Smooth muscle cell (in vitro differentiated cells): Measurements from ENCODE around the gene CCDC106. TPM values are rescaled to one million over a fixed set of nuclear protein-coding genes. Genes with fewer than 3 reads are reported as not detected.

Experiments
- DNase-seq: peaks from one replicate; lab custom pipeline; 2025; ENCODE audit not compliant: unreplicated experiment; lab: John Stamatoyannopoulos, UW
- H2AFZ ChIP-seq: fragments of 200-600 bp; sonication (generic); 2 replicates; pipeline ENCODE4 v1.6.0; 2016; ENCODE audit warnings: antibody characterized with exemption, low read depth, mild to moderate bottlenecking
- H3F3A ChIP-seq: fragments of 200-600 bp; sonication (generic); 2 replicates; pipeline ENCODE4 v1.6.0; 2017; ENCODE audit warnings: antibody characterized with exemption, low read depth
- H3K27ac ChIP-seq: fragments of 200-600 bp; sonication (generic); 2 replicates; pipeline ENCODE4 v1.5.1; 2016; ENCODE audit warnings: low read depth, mild to moderate bottlenecking
- H3K27me3 ChIP-seq: fragments of 200-600 bp; sonication (generic); 2 replicates; pipeline ENCODE4 v1.6.1; 2016; ENCODE audit warnings: low read depth, mild to moderate bottlenecking
- H3K36me3 ChIP-seq: fragments of 200-600 bp; sonication (generic); 2 replicates; pipeline ENCODE4 v1.5.1; 2016; ENCODE audit warnings: low read depth
- H3K4me1 ChIP-seq: fragments of 200-600 bp; sonication (generic); 2 replicates; pipeline ENCODE4 v1.5.1; 2016; ENCODE audit warnings: low read depth
- H3K4me2 ChIP-seq: fragments of 200-600 bp; sonication (generic); 2 replicates; pipeline ENCODE4 v1.6.0; 2016; ENCODE audit warnings: mild to moderate bottlenecking
- H3K4me3 ChIP-seq: fragments of 200-600 bp; sonication (generic); 2 replicates; pipeline ENCODE4 v1.5.1; 2016; ENCODE audit warnings: mild to moderate bottlenecking
- H3K79me2 ChIP-seq: fragments of 200-600 bp; sonication (generic); 2 replicates; pipeline ENCODE4 v1.6.0; 2016; ENCODE audit warnings: low read depth, mild to moderate bottlenecking
- H3K9ac ChIP-seq: fragments of 200-600 bp; sonication (generic); 2 replicates; pipeline ENCODE4 v1.6.0; 2016; ENCODE audit warnings: low read depth
- H3K9me3 ChIP-seq: fragments of 200-600 bp; sonication (generic); replicated peaks from 2 replicates; pipeline ENCODE4 v1.5.1; 2016; ENCODE audit warnings: low read depth
- H4K20me1 ChIP-seq: fragments of 200-600 bp; sonication (generic); 2 replicates; pipeline ENCODE4 v1.6.0; 2016; ENCODE audit warnings: low read depth
- WGBS: methylation state at CpG from one replicate; pipeline ENCODE4 v1.1.7; 2016; ENCODE audit warnings: low lambda C conversion rate; 5-methylcytosine and 5-hydroxymethylcytosine counted together
- polyA plus RNA-seq: library from polyadenylated mRNA; unstranded; fragments of >200 nt; fragmentation: Nextera tagmentation; extraction: Ambion mirVana; gene quantifications from 2 replicates; pipeline ENCODE4 v1.2.1, GENCODE V29; 2016
- total RNA-seq: library from RNA; depleted of rRNA; stranded (reverse); fragments of >200 nt; gene quantifications from 2 replicates; pipeline ENCODE4 v1.2.3, GENCODE V29; 2014
- TF ChIP-seq, protein P1 (sequence below): fragments of 200-600 bp; sonication (generic); IDR thresholded peaks from 2 replicates; pipeline ENCODE4 v1.5.1; 2017; ENCODE audit warnings: borderline replicate concordance, mild to moderate bottlenecking, antibody characterized with exemption; ENCODE audit not compliant: insufficient read depth, poor library complexity, severe bottlenecking

Gene CCDC106
- total and polyA plus RNA-seq, 2 experiments from 2014 or later = 6.9 to 18.3 TPM

DNA sequence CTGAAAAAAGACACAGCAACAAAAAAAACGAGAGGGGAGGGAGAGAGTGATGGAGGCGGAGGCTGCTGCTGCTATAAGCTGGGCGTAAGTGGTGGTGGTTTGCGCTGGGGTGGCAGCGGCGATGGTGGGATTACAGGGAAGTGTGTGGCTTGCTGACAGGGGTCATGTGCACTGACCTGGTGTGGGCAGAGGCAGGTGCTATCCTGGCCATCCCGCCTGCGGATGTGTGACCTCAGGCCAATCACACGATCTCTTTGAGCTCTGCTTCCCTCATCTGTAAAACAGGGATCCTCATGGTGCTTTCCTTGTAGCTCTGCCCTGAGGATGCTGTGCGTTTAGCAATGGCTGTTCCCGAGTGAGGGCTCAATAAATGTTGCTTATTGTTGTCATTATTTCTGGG, 10.5 kb upstream of the CCDC106 start:
- H3F3A ChIP-seq = peaks cover 17% of the 10 kb centered on the region
- peaks cover 15% of the 10 kb centered on the region for H3K4me1 ChIP-seq
- H3K27ac ChIP-seq = no peak overlapping the region
- 84% methylated on average over 11 of the region's 11 CpGs for WGBS
- no peaks in the 10 kb centered on the region for H3K9me3 ChIP-seq
- no peaks in the 10 kb centered on the region for H4K20me1 ChIP-seq
- H2AFZ ChIP-seq = no peak overlapping the region
- no peak for DNase-seq
- peaks cover 43% of the 10 kb centered on the region for H3K79me2 ChIP-seq
- no peak overlapping the region for H3K9ac ChIP-seq
- H3K36me3 ChIP-seq = no peaks in the 10 kb centered on the region
- TF ChIP-seq, protein P1, sequence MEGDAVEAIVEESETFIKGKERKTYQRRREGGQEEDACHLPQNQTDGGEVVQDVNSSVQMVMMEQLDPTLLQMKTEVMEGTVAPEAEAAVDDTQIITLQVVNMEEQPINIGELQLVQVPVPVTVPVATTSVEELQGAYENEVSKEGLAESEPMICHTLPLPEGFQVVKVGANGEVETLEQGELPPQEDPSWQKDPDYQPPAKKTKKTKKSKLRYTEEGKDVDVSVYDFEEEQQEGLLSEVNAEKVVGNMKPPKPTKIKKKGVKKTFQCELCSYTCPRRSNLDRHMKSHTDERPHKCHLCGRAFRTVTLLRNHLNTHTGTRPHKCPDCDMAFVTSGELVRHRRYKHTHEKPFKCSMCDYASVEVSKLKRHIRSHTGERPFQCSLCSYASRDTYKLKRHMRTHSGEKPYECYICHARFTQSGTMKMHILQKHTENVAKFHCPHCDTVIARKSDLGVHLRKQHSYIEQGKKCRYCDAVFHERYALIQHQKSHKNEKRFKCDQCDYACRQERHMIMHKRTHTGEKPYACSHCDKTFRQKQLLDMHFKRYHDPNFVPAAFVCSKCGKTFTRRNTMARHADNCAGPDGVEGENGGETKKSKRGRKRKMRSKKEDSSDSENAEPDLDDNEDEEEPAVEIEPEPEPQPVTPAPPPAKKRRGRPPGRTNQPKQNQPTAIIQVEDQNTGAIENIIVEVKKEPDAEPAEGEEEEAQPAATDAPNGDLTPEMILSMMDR = no peak
- H3K4me2 ChIP-seq = no peak overlapping the region
- no peak overlapping the region for H3K4me3 ChIP-seq
- H3K27me3 ChIP-seq = no peaks in the 10 kb centered on the region

DNA sequence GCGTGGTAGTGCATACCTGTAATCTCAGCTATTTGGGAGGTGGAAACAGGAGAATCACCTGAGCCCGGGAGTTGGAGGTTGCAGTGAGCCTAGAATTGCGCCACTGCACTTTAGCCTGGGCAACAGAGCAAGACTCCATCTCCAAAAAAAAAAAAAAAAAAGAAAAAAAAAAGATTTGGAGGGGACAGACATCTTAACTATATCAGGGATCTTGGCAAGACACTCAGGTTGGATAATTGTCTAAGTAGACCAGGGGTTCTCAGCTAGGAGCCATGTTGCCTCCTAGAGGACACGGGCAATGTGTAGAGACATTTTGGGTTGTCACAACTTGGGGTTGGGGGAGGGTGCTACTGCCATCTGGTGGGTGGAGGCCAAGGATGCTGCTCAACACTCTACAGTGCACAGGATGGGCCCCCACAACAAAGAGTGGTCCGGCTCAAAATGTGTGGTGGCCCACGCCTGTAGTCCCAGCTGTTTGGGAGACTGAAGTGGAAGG, 9.1 kb upstream of the CCDC106 start:
- WGBS = 97% methylated on average over 6 of the region's 6 CpGs
- H3K36me3 ChIP-seq = no peaks in the 10 kb centered on the region
- peaks cover 49% of the 10 kb centered on the region for H3K79me2 ChIP-seq
- H3K4me1 ChIP-seq = peaks cover 17% of the 10 kb centered on the region
- no peak for DNase-seq
- no peak overlapping the region for H3K4me3 ChIP-seq
- peaks cover 12% of the 10 kb centered on the region for H3F3A ChIP-seq
- TF ChIP-seq, protein P1 = peak; percentile 37
- H4K20me1 ChIP-seq = no peaks in the 10 kb centered on the region
- no peak overlapping the region for H3K27ac ChIP-seq
- H3K4me2 ChIP-seq = no peak overlapping the region
- H3K27me3 ChIP-seq = no peaks in the 10 kb centered on the region
- H3K9me3 ChIP-seq = no peaks in the 10 kb centered on the region
- H2AFZ ChIP-seq = no peak overlapping the region
- no peak overlapping the region for H3K9ac ChIP-seq

DNA sequence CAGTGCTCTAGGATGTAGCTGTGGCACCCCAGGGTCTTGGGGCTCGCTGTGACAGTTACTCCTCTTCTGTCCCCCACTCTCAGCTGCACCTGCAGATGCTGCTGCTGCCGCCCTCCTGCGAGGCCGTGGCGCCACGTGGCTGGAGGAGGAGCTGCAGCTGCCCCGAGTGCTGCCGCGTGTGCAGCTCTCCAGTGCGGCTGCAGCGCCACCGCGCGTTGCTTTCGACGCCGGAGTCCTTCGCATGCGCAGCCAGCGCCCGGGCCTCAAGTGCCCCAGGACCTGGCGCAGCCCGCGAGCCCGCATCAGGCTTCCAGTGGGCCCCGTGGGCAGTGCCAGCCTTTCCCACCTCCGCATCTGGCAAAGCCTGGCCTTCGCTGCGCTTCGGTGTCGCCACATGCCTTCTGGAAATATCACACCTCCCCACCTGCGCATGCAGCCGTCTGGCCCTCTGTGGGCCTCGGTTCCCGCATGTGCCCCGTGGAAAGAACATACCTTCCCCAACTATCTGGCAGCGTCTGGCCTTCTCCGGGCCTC, 7.9 kb upstream of the CCDC106 start:
- Histone ChIP-seq H4K20me1 (no peaks in the 10 kb centered on the region), H3K27me3 (no peaks in the 10 kb centered on the region), H3K4me1 (peaks cover 23% of the 10 kb centered on the region), H2AFZ (no peak overlapping the region), H3K4me2 (peak overlapping the region; percentile 97), H3F3A (peaks cover 15% of the 10 kb centered on the region), H3K79me2 (peaks cover 57% of the 10 kb centered on the region), H3K4me3 (peak overlapping the region; percentile 79), H3K9me3 (no peaks in the 10 kb centered on the region), H3K36me3 (no peaks in the 10 kb centered on the region), H3K9ac (peak overlapping the region; percentile 80), H3K27ac (peak overlapping the region; percentile 62)
- WGBS = 57% methylated on average over 38 of the region's 38 CpGs
- TF ChIP-seq, protein P1 = peak; percentile 9
- no peak for DNase-seq
